Measurements from ENCODE around the gene CTNNA2. TPM values are rescaled to one million over a fixed set of nuclear protein-coding genes. Genes with fewer than 3 reads are reported as not detected.
A peak's percentile ranks its signal among the peaks of the same experiment; 100 is the strongest.

The CTNNA2 gene
- total and polyA plus RNA-seq, 12 donors: 0.12 to 5.0 (median 1.4) TPM; not detected in 1

DNA sequence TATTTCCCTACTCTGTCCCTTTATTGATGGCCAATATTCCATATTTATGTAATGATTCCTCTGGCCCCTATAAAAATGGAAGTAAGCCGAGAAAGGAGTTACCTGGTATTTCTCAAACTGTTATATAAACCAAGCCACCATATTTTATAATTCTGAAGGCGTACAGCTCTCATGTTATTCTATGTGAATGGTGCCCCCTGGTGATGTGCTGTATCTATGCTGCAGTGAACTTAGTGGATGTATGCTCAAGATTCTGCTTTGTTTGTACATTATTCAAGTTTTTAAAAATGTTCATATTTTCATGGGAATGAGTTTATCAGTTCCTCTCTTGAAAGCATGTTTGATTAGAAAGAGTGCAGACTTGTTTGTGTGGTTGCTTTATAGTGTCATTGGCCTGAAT lies 986.2 kb downstream of the CTNNA2 start:
- DNase-seq: peak in 5 of 7 donors; percentile 17 to 77 (median 20)
- Histone ChIP-seq H3K27me3 (no peaks in the 10 kb centered on the region), H3K27ac (no peak overlapping the region), H3K9me3 (replicated peaks in 1 of 3) (no peaks in the 10 kb centered on the region), H3K4me1 (replicated peaks in 1 of 2) (no peaks in the 10 kb centered on the region), H3K4me3 (no peak overlapping the region), H3K36me3 (replicated peaks in 1 of 2) (no peaks in the 10 kb centered on the region)
- 6 to 18% (median 14%) methylated on average over 2 of the region's 2 CpGs for WGBS, 4 donors
- TF ChIP-seq, protein P1, sequence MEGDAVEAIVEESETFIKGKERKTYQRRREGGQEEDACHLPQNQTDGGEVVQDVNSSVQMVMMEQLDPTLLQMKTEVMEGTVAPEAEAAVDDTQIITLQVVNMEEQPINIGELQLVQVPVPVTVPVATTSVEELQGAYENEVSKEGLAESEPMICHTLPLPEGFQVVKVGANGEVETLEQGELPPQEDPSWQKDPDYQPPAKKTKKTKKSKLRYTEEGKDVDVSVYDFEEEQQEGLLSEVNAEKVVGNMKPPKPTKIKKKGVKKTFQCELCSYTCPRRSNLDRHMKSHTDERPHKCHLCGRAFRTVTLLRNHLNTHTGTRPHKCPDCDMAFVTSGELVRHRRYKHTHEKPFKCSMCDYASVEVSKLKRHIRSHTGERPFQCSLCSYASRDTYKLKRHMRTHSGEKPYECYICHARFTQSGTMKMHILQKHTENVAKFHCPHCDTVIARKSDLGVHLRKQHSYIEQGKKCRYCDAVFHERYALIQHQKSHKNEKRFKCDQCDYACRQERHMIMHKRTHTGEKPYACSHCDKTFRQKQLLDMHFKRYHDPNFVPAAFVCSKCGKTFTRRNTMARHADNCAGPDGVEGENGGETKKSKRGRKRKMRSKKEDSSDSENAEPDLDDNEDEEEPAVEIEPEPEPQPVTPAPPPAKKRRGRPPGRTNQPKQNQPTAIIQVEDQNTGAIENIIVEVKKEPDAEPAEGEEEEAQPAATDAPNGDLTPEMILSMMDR (IDR thresholded peaks at IDR 0.05): peak in 4 of 6 experiments; percentile 14 to 51 (median 41)
- no peak for TF ChIP-seq POLR2A (IDR thresholded peaks at IDR 0.05)
- intact Hi-C loops (cut with DNase I): no loop called here

DNA sequence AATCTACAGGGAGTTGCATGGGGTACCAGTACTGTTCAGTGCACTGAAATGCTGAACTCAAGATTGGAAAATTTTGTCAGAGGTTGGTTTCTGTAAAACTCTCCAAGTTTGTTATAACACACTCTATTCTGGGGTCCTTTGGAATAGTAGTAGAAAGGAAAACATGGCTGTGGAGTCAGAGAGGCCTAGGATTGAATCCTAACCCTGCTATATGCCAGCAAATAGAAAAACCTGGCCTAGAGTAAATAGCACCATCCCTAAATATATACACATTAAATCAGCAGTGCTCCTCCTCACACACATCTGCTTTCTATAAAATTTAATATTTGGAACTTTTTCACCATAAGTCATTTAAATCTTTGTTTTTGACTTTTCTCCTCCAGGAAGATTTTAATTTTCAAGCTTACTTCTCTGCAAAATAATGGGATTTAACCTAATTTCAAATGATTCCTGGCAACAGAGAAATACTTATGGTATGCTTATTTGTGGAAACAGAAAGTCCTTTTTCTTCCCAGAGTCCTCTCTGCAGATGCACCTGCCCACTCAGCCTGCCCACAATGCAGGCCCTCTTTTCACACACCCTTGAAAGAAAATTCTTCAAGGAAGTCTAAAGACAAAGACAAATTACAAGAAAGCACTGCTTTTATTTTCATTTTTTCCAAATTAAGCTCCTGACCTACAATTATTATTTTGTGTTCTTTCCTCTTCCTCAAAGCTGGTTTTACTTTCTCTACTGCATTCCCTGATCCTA lies 989.2 kb downstream of the CTNNA2 start:
- no peak for DNase-seq
- Histone ChIP-seq H3K4me3 (no peak overlapping the region), H3K4me1 (replicated peaks in 1 of 2) (no peaks in the 10 kb centered on the region), H3K9me3 (replicated peaks in 1 of 3) (no peaks in the 10 kb centered on the region), H3K27me3 (no peaks in the 10 kb centered on the region), H3K36me3 (replicated peaks in 1 of 2) (no peaks in the 10 kb centered on the region), H3K27ac (no peak overlapping the region)
- intact Hi-C loops (cut with DNase I): no loop called here
- TF ChIP-seq, protein P1 (IDR thresholded peaks at IDR 0.05): no peak
- no peak for TF ChIP-seq POLR2A (IDR thresholded peaks at IDR 0.05)

DNA sequence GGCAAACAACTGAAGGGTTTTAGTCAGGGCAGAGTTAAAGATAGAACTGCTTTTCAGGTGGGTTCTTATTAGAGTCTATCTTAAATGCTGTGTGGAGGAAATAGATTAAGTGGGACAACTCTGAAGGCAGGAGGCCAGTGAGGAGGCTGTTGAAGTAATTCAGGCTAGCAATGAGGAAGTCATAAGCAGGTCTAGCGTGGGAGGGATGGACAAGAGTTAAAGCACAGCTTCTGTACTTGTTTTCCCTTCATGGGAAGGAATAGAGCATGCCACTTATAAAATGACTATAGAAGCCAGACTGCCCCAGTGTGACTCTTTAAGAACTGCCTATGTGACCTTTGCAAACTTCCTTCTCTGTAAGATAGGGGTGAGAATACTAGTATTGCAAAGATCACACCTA lies 993.7 kb downstream of the CTNNA2 start:
- H3K36me3 ChIP-seq (replicated peaks in 1 of 2): no peaks in the 10 kb centered on the region
- H3K4me1 ChIP-seq (replicated peaks in 1 of 2): no peaks in the 10 kb centered on the region
- WGBS, 4 donors: 36 to 86% (median 76%) methylated on average over 1 of the region's 1 CpG
- no peak for TF ChIP-seq POLR2A (IDR thresholded peaks at IDR 0.05)
- TF ChIP-seq, protein P1 (IDR thresholded peaks at IDR 0.05): no peak
- H3K9me3 ChIP-seq (replicated peaks in 1 of 3): no peaks in the 10 kb centered on the region
- intact Hi-C loops (cut with DNase I): no loop called here
- no peak for DNase-seq
- H3K4me3 ChIP-seq: no peak overlapping the region
- H3K27me3 ChIP-seq: no peaks in the 10 kb centered on the region
- no peak overlapping the region for H3K27ac ChIP-seq

- 57 to 71% (median 63%) methylated on average over 3 of the region's 3 CpGs for WGBS, 4 donors
- Histone ChIP-seq H3K27me3 (no peaks in the 10 kb centered on the region), H3K4me1 (replicated peaks in 1 of 2) (no peaks in the 10 kb centered on the region), H3K36me3 (replicated peaks in 1 of 2) (no peaks in the 10 kb centered on the region), H3K9me3 (replicated peaks in 1 of 3) (no peaks in the 10 kb centered on the region), H3K4me3 (no peak overlapping the region), H3K27ac (no peak overlapping the region)
- TF ChIP-seq POLR2A (IDR thresholded peaks at IDR 0.05): no peak
- TF ChIP-seq, protein P1 (IDR thresholded peaks at IDR 0.05): no peak
- intact Hi-C loops (cut with DNase I): no loop called here
- DNase-seq: no peak
Measured at GRCh38 chr2:80510716-80511115, 997.9 kb downstream of the CTNNA2 start.
